ENCODE results near the gene DMRTA2.

GRCh38 chr1:50454911-50455310 lies 31.7 kb upstream of the DMRTA2 start:
- no peak for TF ChIP-seq POLR2A (IDR thresholded peaks at IDR 0.05)
- TF ChIP-seq, protein P1, sequence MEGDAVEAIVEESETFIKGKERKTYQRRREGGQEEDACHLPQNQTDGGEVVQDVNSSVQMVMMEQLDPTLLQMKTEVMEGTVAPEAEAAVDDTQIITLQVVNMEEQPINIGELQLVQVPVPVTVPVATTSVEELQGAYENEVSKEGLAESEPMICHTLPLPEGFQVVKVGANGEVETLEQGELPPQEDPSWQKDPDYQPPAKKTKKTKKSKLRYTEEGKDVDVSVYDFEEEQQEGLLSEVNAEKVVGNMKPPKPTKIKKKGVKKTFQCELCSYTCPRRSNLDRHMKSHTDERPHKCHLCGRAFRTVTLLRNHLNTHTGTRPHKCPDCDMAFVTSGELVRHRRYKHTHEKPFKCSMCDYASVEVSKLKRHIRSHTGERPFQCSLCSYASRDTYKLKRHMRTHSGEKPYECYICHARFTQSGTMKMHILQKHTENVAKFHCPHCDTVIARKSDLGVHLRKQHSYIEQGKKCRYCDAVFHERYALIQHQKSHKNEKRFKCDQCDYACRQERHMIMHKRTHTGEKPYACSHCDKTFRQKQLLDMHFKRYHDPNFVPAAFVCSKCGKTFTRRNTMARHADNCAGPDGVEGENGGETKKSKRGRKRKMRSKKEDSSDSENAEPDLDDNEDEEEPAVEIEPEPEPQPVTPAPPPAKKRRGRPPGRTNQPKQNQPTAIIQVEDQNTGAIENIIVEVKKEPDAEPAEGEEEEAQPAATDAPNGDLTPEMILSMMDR (IDR thresholded peaks at IDR 0.05) = no peak
